Thoracic aorta (tissue), 2 donors: ENCODE results near the gene POU6F2. TPM values are rescaled to one million over a fixed set of nuclear protein-coding genes. Genes with fewer than 3 reads are reported as not detected.

ENCODE experiments used
- ATAC-seq: fragments of 150-250 bp; one replicate; pipeline ENCODE4 v1.8.0; 2017; ENCODE audit warnings: low read depth; ENCODE audit not compliant: insufficient number of reproducible peaks, low FRiP score
- DNase-seq: peaks from one replicate; pipeline ENCODE4 v3.0.0-alpha.2; 2020; ENCODE audit warnings: low spot score
- H3K27ac ChIP-seq, 2 donors: fragments of 200-600 bp; sonication (generic); 1 replicate in 1 of 2; 2 replicates in 1 of 2; pipeline ENCODE4 v1.5.1; 2016; ENCODE audit warnings: mild to moderate bottlenecking in 2 of 2, moderate library complexity in 2 of 2
- H3K27me3 ChIP-seq: fragments of 200-600 bp; sonication (generic); replicated peaks from 2 replicates; pipeline ENCODE4 v1.6.0; 2016; ENCODE audit warnings: mild to moderate bottlenecking; ENCODE audit not compliant: insufficient read depth
- H3K36me3 ChIP-seq: fragments of 200-600 bp; sonication (generic); one replicate; pipeline ENCODE4 v1.5.1; 2016
- H3K4me1 ChIP-seq, 2 donors: fragments of 200-600 bp; sonication (generic); 1 replicate in 1 of 2; 2 replicates in 1 of 2; pipeline versions ENCODE4 v1.5.1 to v1.6.0; 2016; ENCODE audit warnings: low read depth in 2 of 2, mild to moderate bottlenecking in 1 of 2; ENCODE audit not compliant: control insufficient read depth in 1 of 2
- H3K4me3 ChIP-seq: fragments of 200-600 bp; sonication (generic); 2 replicates; pipeline ENCODE4 v1.5.1; 2016; ENCODE audit warnings: mild to moderate bottlenecking
- H3K9me3 ChIP-seq: fragments of 200-600 bp; sonication (generic); 2 replicates; pipeline ENCODE4 v1.5.1; 2016
- CTCF ChIP-seq: fragments of 200-600 bp; sonication (generic); IDR thresholded peaks from one replicate; pipeline ENCODE4 v1.5.1; 2019; ENCODE audit warnings: antibody characterized with exemption
- total RNA-seq, 2 donors: library from RNA; depleted of rRNA; stranded (reverse); fragments of >200 nt; gene quantifications; one replicate each; pipeline versions ENCODE4 v1.1.0 to v1.2.3, GENCODE V29; 2016

The POU6F2 gene
- total RNA-seq, 2 donors from 2014 or later, result not detected

DNA sequence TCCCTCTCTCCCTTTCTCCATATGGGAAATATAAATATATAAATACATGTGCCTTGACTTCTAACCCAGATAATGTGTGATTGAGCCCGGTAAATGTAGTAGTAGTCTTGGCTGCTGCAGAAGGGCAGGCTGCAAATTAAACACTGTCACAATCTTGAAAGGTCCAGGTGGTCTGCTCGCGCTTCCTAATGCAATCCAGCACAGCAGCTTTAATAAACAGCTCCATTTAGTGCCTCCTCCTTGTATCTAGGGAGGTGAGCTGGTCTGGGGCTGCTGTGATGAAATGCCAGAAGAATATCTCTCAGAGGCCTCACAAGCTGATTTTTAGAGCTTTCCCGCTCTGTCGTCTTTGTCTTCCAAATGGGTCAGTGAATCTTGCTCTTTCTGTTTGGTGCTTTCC lies 782 bp downstream of the POU6F2 start:
- TF ChIP-seq CTCF, result no peak
- no peak for ATAC-seq
- peak overlapping the region in 1 of 2 donors; percentile 17 for H3K27ac ChIP-seq

GRCh38 chr7:38992203-38992602 lies 14.5 kb downstream of the POU6F2 start:
- Histone ChIP-seq H3K36me3 (no peaks in the 10 kb centered on the region), H3K9me3 (no peaks in the 10 kb centered on the region), H3K4me3 (no peak overlapping the region), H3K27ac (no peak overlapping the region), H3K27me3 (no peaks in the 10 kb centered on the region), H3K4me1 (no peaks in the 10 kb centered on the region)
- TF ChIP-seq CTCF, result no peak
- DNase-seq (no peak), ATAC-seq (no peak)

More for the DNA sequence above, 782 bp downstream of the POU6F2 start:
- Histone ChIP-seq H3K36me3 (no peaks in the 10 kb centered on the region), H3K4me1 (peaks cover 0 to 5% of the 10 kb centered on the region in 2 donors), H3K4me3 (no peak overlapping the region), H3K27me3 (no peaks in the 10 kb centered on the region), H3K9me3 (no peaks in the 10 kb centered on the region)
- no peak for DNase-seq

DNA sequence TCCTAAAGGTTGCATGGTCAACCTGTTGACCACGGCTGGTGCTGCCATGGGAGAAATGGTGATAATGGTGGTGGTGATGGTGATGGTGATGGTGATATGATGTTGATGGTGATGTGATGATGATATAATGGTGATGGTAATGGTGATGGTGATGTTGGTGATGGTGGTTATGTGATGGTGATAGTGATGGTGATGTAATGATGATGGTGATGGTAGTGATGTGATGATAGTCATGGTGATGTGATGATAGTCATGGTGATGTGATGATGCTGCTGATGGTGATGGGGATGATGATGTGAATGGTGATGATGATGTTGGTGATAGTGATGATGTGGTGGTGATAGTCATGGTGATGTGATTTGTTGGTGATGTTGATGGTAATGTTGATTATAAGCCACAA lies 23.9 kb downstream of the POU6F2 start:
- H3K4me1 ChIP-seq, result no peaks in the 10 kb centered on the region
- H3K27ac ChIP-seq, result no peak overlapping the region
- H3K9me3 ChIP-seq, result no peaks in the 10 kb centered on the region
- DNase-seq, result no peak
- H3K4me3 ChIP-seq, result no peak overlapping the region
- no peaks in the 10 kb centered on the region for H3K27me3 ChIP-seq
- TF ChIP-seq CTCF, result no peak
- no peaks in the 10 kb centered on the region for H3K36me3 ChIP-seq
- ATAC-seq, result no peak

DNA sequence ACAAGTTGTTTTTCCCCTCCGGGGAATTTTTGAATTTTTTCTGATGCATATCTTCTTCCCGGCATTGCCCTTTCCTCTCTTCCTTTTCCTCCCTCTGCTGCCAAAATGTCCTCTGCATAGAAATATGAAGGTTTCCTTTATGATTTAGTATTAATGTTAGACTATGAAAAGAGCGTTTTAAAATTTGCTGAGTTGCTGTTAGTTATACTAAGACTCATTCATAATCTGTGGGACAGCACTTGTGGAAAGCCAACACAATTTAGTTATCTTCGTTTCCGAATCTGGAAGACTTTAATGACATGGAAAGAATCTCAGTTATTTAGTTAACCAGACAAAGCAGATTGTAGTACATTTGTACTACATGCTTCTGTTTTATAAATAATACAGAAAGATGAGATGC lies 25.0 kb downstream of the POU6F2 start:
- H3K27me3 ChIP-seq, result no peaks in the 10 kb centered on the region
- no peaks in the 10 kb centered on the region for H3K36me3 ChIP-seq
- DNase-seq (no peak), ATAC-seq (no peak)
- no peaks in the 10 kb centered on the region for H3K4me1 ChIP-seq
- H3K27ac ChIP-seq, result no peak overlapping the region
- H3K9me3 ChIP-seq, result no peaks in the 10 kb centered on the region
- no peak overlapping the region for H3K4me3 ChIP-seq
- TF ChIP-seq CTCF, result no peak

GRCh38 chr7:39005036-39005435 lies 27.3 kb downstream of the POU6F2 start:
- Histone ChIP-seq H3K27me3 (no peaks in the 10 kb centered on the region), H3K4me1 (no peaks in the 10 kb centered on the region), H3K36me3 (no peaks in the 10 kb centered on the region), H3K27ac (no peak overlapping the region), H3K9me3 (no peaks in the 10 kb centered on the region), H3K4me3 (no peak overlapping the region)
- DNase-seq, result no peak
- TF ChIP-seq CTCF, result no peak
- no peak for ATAC-seq
